A204.1 (cell line): ENCODE measurements around the gene RBM39.

Experiments
- FAIRE-seq: peaks from 2 replicates; lab custom pipeline; 2012; peaks lifted over from hg19 to GRCh38; lab: Jason Lieb, UNC

The RBM39 gene

GRCh38 chr20:35669221-35669620, 72.8 kb downstream of the RBM39 start:
- FAIRE-seq, result no peak

DNA sequence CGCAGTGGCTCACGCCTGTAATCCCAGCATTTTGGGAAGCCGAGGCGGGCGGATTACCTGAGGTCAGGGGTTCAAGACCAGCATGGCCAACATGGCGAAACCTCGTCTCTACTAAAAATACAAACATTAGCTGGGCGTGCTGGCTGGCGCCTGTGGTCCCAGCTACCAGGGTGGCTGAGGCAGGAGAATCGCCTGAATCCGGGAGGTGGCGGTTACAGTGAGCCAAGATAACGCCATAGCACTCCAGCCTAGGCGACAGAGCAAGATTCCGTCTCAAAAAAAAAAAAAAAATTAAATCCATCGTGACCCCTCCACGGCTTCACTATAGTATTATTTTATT, 76.1 kb downstream of the RBM39 start:
- FAIRE-seq, result no peak

GRCh38 chr20:35664466-35665206, 77.4 kb downstream of the RBM39 start, which contains the start of the genes CPNE1 and RBM12:
Gene CPNE1 (minus strand): TSS chr20:35664900. CDS start chr20:35632923, 31,977 bp downstream.
Gene RBM12 (minus strand): TSS chr20:35664900. CDS start chr20:35655322, 9,578 bp downstream.
- FAIRE-seq, result peak; percentile 16

GRCh38 chr20:35663516-35664465, 78.3 kb downstream of the RBM39 start:
- FAIRE-seq, result no peak

- FAIRE-seq, result no peak
Measured at GRCh38 chr20:35662551-35662950, 79.5 kb downstream of the RBM39 start.

- no peak for FAIRE-seq
Measured at GRCh38 chr20:35661908-35662307, 80.2 kb downstream of the RBM39 start.

- no peak for FAIRE-seq
Measured at GRCh38 chr20:35661053-35661452, 81.0 kb downstream of the RBM39 start.

DNA sequence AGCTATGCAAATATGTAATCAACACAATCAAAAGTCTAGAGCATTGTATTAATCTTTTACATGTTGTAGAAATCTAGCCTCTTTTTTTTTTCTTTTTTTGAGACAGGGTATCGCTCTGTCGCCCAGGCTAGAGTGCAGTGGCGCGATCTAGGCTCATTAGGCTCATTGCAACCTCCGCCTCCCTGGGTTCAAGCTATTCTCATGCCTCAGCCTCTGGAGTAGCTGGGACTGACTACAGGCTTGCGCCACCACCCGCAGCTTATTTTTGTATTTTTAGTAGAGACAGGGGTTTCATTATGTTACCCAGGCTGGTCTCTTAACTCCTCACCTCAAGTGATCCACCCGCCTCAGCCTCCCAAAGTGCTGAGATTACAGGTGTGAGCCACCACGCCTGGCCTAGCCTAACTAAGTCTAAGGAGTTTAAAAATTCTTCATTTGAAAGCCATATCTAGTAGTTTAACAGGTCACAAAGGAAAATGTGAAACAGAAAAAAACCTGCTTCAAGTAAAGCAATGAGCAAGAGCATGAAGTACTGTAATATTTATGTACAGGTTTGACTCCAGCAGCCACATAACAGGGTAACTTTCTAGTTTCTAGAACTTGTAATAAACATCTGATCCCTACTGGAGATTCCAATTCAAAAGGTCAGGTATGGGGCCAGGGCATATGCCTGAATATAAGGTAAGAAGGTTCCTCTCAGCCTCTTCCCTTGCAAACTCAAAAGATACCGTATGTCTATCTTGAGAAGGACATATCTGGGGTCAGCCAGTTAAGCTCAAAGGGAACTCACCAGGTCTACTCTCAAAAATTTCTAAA, 81.7 kb downstream of the RBM39 start:
- no peak for FAIRE-seq

DNA sequence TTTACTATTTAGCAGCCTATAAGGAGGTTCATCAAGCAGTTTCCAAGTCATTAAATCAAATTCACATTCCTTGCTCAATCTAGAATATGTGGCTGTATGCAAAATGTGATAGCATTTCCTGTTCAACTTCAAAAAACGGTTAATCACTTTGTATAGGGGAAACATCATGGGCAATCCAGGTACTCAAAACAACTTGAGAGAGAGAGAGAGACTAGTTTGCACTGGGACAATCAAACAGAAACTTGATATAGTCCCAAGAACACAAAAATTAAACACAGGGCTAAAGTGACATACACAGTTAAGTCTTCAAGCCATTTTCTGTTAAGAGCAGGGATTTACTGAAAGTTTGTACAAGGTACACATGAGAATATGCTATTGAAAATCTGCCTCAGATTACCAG, 84.8 kb downstream of the RBM39 start:
- FAIRE-seq, result no peak

DNA sequence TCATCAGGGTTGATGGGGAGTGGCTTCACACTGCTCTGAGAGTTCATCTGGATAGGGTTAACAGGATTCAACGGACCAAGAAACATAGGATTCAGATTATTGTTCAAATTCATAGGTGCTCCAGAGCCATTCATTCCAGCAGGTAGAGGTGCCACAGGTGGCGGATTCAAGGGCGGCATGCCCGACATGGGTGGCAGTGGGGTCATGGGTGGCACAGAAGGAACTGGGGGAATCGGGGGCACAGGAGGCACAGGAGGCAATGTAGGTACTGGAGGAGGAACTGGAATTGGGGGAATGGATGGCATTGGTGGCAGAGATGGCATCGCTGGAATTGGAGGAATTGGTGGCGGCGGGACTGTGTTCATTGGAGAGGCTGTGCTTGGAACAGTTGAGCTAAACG, 87.6 kb downstream of the RBM39 start:
- no peak for FAIRE-seq

DNA sequence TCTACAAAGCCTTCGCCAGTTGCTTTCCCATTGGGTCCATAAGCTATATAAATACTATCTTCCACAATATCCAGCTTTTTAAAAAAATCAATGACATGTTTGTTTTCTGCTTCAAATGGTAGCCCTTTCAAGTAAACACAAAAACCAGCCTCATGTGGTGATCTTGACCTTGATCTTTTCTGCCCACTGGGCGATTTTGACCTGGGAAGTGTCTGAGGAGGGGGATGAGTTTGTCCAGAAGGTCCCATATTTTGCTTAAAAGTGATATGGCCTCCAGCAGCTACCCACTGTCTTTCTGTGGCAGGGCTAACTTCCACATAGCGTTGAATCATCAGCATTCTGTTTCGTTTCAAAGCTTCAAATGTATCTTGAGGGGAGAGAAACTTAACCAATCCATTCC, 88.2 kb downstream of the RBM39 start:
- FAIRE-seq, result no peak
